A549 (cell line): ENCODE data around the gene TRIM10. TPM values are rescaled to one million over a fixed set of nuclear protein-coding genes. Genes with fewer than 3 reads are reported as not detected.

Source experiments
- ATAC-seq, 2 experiments: fragments of 200-7000 bp in 1 of 2; fragments of >200 bp in 1 of 2; cut with Nextera tagmentation in 1 of 2; cut with Tn5 transposase in 1 of 2; 3 replicates each; pipeline versions ENCODE4 v1.8.0 to v1.9.1; 2018 to 2020; ENCODE audit warnings: mild to moderate bottlenecking in 1 of 2, moderate library complexity in 1 of 2
- CTCF ChIA-PET: fragments of 300-600 bp; sonication (Branson Sonifier 250); formaldehyde crosslinking; extraction: SDS; loops from one replicate; lab custom pipeline; 2021; ENCODE audit warnings: antibody characterized with exemption, inconsistent platforms; lab: Yijun Ruan, JAX
- POLR2A ChIA-PET: fragments of 350-600 bp; formaldehyde crosslinking; extraction: SDS; loops from one replicate; lab custom pipeline; 2021; ENCODE audit warnings: antibody characterized with exemption, inconsistent platforms; lab: Yijun Ruan, JAX
- DNase-seq, 2 experiments: peaks; one replicate each; pipeline versions ENCODE4 v3.0.0 to v3.0.0-alpha.2; 2011 to 2016; ENCODE audit warnings: low read depth in 1 of 2, low spot score in 1 of 2
- FAIRE-seq: peaks from 2 replicates; lab custom pipeline; 2011; peaks lifted over from hg19 to GRCh38; lab: Jason Lieb, UNC
- H3K27ac ChIP-seq, 2 experiments: fragments of >200 bp; sonication (Bioruptor Twin); formaldehyde crosslinking; 3 replicates each; pipeline ENCODE4 v1.5.1; 2016 to 2017
- H3K4me1 ChIP-seq: fragments of >200 bp; sonication (Bioruptor Twin); formaldehyde crosslinking; 3 replicates; pipeline ENCODE4 v1.6.1; 2016
- H3K4me2 ChIP-seq: fragments of >200 bp; sonication (Bioruptor Twin); formaldehyde crosslinking; 3 replicates; pipeline ENCODE4 v1.6.1; 2016
- H3K4me3 ChIP-seq: fragments of >200 bp; sonication (Bioruptor Twin); formaldehyde crosslinking; 3 replicates; pipeline ENCODE4 v1.5.1; 2016
- H3K9me3 ChIP-seq: fragments of >200 bp; sonication (Bioruptor Twin); formaldehyde crosslinking; 3 replicates; pipeline ENCODE4 v1.6.1; 2016
- ATOH8 ChIP-seq: fragments of 250-450 bp; sonication (Bioruptor Pico); IDR thresholded peaks from 2 replicates; pipeline ENCODE4 v1.5.0; 2020; ENCODE audit warnings: low read depth, mild to moderate bottlenecking, moderate library complexity
- BCL3 ChIP-seq: fragments of >200 bp; sonication (Bioruptor Twin); formaldehyde crosslinking; IDR thresholded peaks from 3 replicates; pipeline ENCODE4 v1.6.1; 2016
- BHLHE40 ChIP-seq: IDR thresholded peaks from 2 replicates; pipeline ENCODE4 v1.6.1; 2012; ENCODE audit warnings: low read depth, low read length, inconsistent platforms
- CBX2 ChIP-seq: fragments of 200-600 bp; sonication (generic); IDR thresholded peaks from 2 replicates; pipeline ENCODE4 v1.6.1; 2016; ENCODE audit warnings: low read depth, mild to moderate bottlenecking, borderline replicate concordance
- CHD2 ChIP-seq: fragments of 150-350 bp; IDR thresholded peaks from 2 replicates; pipeline ENCODE4 v1.6.1; 2014; ENCODE audit warnings: low read length; ENCODE audit not compliant: partially characterized antibody
- E2F6 ChIP-seq: IDR thresholded peaks from 2 replicates; pipeline ENCODE4 v1.6.1; 2012; ENCODE audit warnings: low read depth, borderline replicate concordance
- EHF ChIP-seq: fragments of 250-450 bp; sonication (Bioruptor Pico); IDR thresholded peaks from 2 replicates; pipeline ENCODE4 v1.5.0; 2020; ENCODE audit warnings: mild to moderate bottlenecking
- FOSL2 ChIP-seq, 2 experiments: fragments of 450-650 bp in 1 of 2; fragments of >200 bp in 1 of 2; sonication (Bioruptor Twin) in 1 of 2; formaldehyde crosslinking; IDR thresholded peaks; 2 replicates each; pipeline versions ENCODE4 v1.5.0 to v1.6.1; 2016 to 2020; ENCODE audit warnings: mild to moderate bottlenecking in 1 of 2, moderate library complexity in 1 of 2
- GATA3 ChIP-seq: IDR thresholded peaks from 2 replicates; pipeline ENCODE4 v1.6.1; 2012; ENCODE audit warnings: borderline replicate concordance
- HES2 ChIP-seq: fragments of >200 bp; sonication (Bioruptor Twin); formaldehyde crosslinking; IDR thresholded peaks from 2 replicates; pipeline ENCODE4 v1.6.1; 2016
- HOXA7 ChIP-seq: fragments of 250-450 bp; sonication (Bioruptor Pico); IDR thresholded peaks from 2 replicates; pipeline ENCODE4 v1.5.0; 2020; ENCODE audit warnings: mild to moderate bottlenecking, moderate library complexity
- HOXB13 ChIP-seq: fragments of 250-450 bp; sonication (Bioruptor Pico); IDR thresholded peaks from 2 replicates; pipeline ENCODE4 v1.5.0; 2020; ENCODE audit warnings: low read depth, mild to moderate bottlenecking, moderate library complexity
- HOXB5 ChIP-seq: fragments of 250-450 bp; sonication (Bioruptor Pico); IDR thresholded peaks from 2 replicates; pipeline ENCODE4 v1.5.0; 2020; ENCODE audit warnings: mild to moderate bottlenecking, moderate library complexity
- KDM5A ChIP-seq: fragments of 200-600 bp; sonication (generic); IDR thresholded peaks from 2 replicates; pipeline ENCODE4 v1.6.1; 2016; ENCODE audit warnings: antibody characterized with exemption, mild to moderate bottlenecking
- NFE2L2 ChIP-seq: fragments of 150-350 bp; conservative IDR thresholded peaks from 2 replicates; pipeline ENCODE4 v1.6.1; 2014; ENCODE audit warnings: low read length
- NPAS2 ChIP-seq: fragments of 250-450 bp; sonication (Bioruptor Pico); IDR thresholded peaks from 2 replicates; pipeline ENCODE4 v1.8.0; 2022; ENCODE audit warnings: mild to moderate bottlenecking, moderate library complexity, borderline replicate concordance
- NR3C1 ChIP-seq: fragments of >200 bp; sonication (Bioruptor Twin); formaldehyde crosslinking; IDR thresholded peaks from 3 replicates; pipeline ENCODE4 v1.6.1; 2017
- PHF8 ChIP-seq: fragments of 200-600 bp; sonication (generic); IDR thresholded peaks from 2 replicates; pipeline ENCODE4 v1.6.1; 2016; ENCODE audit warnings: low read depth, mild to moderate bottlenecking, antibody characterized with exemption, moderate library complexity, borderline replicate concordance
- RAD21 ChIP-seq, 2 experiments: fragments of >200 bp in 1 of 2; sonication (Bioruptor Twin) in 1 of 2; formaldehyde crosslinking in 1 of 2; IDR thresholded peaks in 1 of 2; conservative IDR thresholded peaks in 1 of 2; 2 replicates in 1 of 2; 3 replicates in 1 of 2; pipeline ENCODE4 v1.6.1; 2012 to 2018; ENCODE audit warnings: inconsistent platforms in 1 of 2
- RARB ChIP-seq: fragments of 250-450 bp; sonication (Bioruptor Pico); IDR thresholded peaks from 2 replicates; pipeline ENCODE4 v1.8.0; 2021; ENCODE audit warnings: mild to moderate bottlenecking, moderate library complexity
- REST ChIP-seq: fragments of 200-600 bp; sonication (generic); IDR thresholded peaks from 2 replicates; pipeline ENCODE4 v1.6.1; 2016; ENCODE audit warnings: antibody characterized with exemption, mild to moderate bottlenecking, moderate library complexity
- RNF2 ChIP-seq: fragments of 200-600 bp; sonication (generic); IDR thresholded peaks from 2 replicates; pipeline ENCODE4 v1.6.1; 2016; ENCODE audit warnings: low read depth, mild to moderate bottlenecking, antibody characterized with exemption, moderate library complexity, borderline replicate concordance
- SMC3 ChIP-seq: fragments of >200 bp; sonication (Bioruptor Twin); formaldehyde crosslinking; IDR thresholded peaks from 3 replicates; pipeline ENCODE4 v1.6.1; 2018; ENCODE audit warnings: inconsistent platforms
- SREBF2 ChIP-seq: fragments of 450-650 bp; IDR thresholded peaks from 2 replicates; pipeline ENCODE4 v1.6.1; 2014; ENCODE audit warnings: mild to moderate bottlenecking, moderate library complexity
- TP53 ChIP-seq: fragments of 250-450 bp; sonication (Bioruptor Pico); IDR thresholded peaks from 2 replicates; pipeline ENCODE4 v1.5.0; 2021; ENCODE audit warnings: mild to moderate bottlenecking, moderate library complexity
- ZSCAN20 ChIP-seq: fragments of 250-450 bp; sonication (Bioruptor Pico); IDR thresholded peaks from 2 replicates; pipeline ENCODE4 v1.8.0; 2022; ENCODE audit warnings: mild to moderate bottlenecking, moderate library complexity
- WGBS: methylation state at CpG from one replicate; pipeline ENCODE4 v1.1.6; 2017; ENCODE audit errors: missing lambda C conversion rate; 5-methylcytosine and 5-hydroxymethylcytosine counted together
- polyA plus RNA-seq, 4 experiments: library from polyadenylated mRNA; depleted of rRNA in 3 of 4; stranded (reverse); fragments of >200 nt; fragmentation: RNase III in 1 of 4; extraction: RNeasy Plus Mini Kit Qiagen cat#74134 plus additional on column Dnase treatment in 1 of 4; gene quantifications; 2 replicates in 3 of 4; 3 replicates in 1 of 4; pipeline ENCODE4 v1.2.3, GENCODE V29; 2011 to 2017

TRIM10 gene
- polyA plus RNA-seq, 2 of the 4 experiments (the other 2 are of a cell fraction), result 0.03 to 0.12 TPM

GRCh38 chr6:30164714-30165113 lies 3.7 kb upstream of the TRIM10 start:
- no peak for FAIRE-seq
- CTCF ChIA-PET, result interaction anchor here (2.0 kb wide), 1 partner anchor 34 kb away, joined by 9 read pairs; no protein-coding TSS in a partner anchor
- H3K4me3 ChIP-seq, result no peak overlapping the region

GRCh38 chr6:30163918-30164654 lies 3.1 kb upstream of the TRIM10 start:
- Histone ChIP-seq H3K4me1 (0 out of 3 replicates have a peak, but pooled peaks cover 3% of the 10 kb centered on the region), H3K4me2 (no peak overlapping the region), H3K27ac (no peak overlapping the region), H3K9me3 (no peaks in the 10 kb centered on the region), H3K4me3 (no peak overlapping the region)
- ChIA-PET CTCF (interaction anchor here (2.0 kb wide), 1 partner anchor 33 kb away, joined by 9 read pairs; no protein-coding TSS in a partner anchor), POLR2A (no interaction called here)
- ATAC-seq (no peak; a peak in 1 of 6 replicates), FAIRE-seq (no peak), DNase-seq (no peak)
- 84% methylated on average over 7 of the region's 16 CpGs for WGBS
- TF ChIP-seq TP53, result no peak
- no peak for TF ChIP-seq ZSCAN20 (CRISPR knock-in tag)
- no peak for TF ChIP-seq BCL3
- no peak for TF ChIP-seq E2F6
- TF ChIP-seq NR3C1, result no peak
- no peak for TF ChIP-seq HES2
- no peak for TF ChIP-seq REST
- no peak for TF ChIP-seq NFE2L2
- no peak for TF ChIP-seq ATOH8 (CRISPR knock-in tag)

More at GRCh38 chr6:30164714-30165113, 3.7 kb upstream of the TRIM10 start:
- DNase-seq (no peak), ATAC-seq (no peak)
- 0 out of 3 replicates have a peak, but pooled peaks cover 3% of the 10 kb centered on the region for H3K4me1 ChIP-seq
- TF ChIP-seq HES2 (no peak), BCL3 (no peak), HOXB5 (CRISPR knock-in tag) (no peak), EHF (CRISPR knock-in tag) (no peak), FOSL2 (IDR thresholded peaks at IDR 0.05) (no peak), FOSL2 (CRISPR knock-in tag; IDR thresholded peaks at IDR 0.05) (no peak), GATA3 (no peak), KDM5A (no peak), BHLHE40 (no peak), SREBF2 (no peak), HOXB13 (no peak), CHD2 (no peak), NPAS2 (CRISPR knock-in tag) (no peak), SMC3 (no peak), HOXA7 (CRISPR knock-in tag) (no peak), RAD21 (conservative IDR thresholded peaks at IDR 0.05 in 1 of 2, IDR thresholded peaks at IDR 0.05 in 1 of 2) (no peak), PHF8 (no peak), CBX2 (no peak), RARB (CRISPR knock-in tag) (no peak), RNF2 (no peak)
- WGBS, result 71% methylated on average over 4 of the region's 4 CpGs
- no peak overlapping the region for H3K27ac ChIP-seq
- no peak overlapping the region for H3K4me2 ChIP-seq
- H3K9me3 ChIP-seq, result no peaks in the 10 kb centered on the region
- POLR2A ChIA-PET, result no interaction called here
